ENCODE data around the gene BEST4. TPM values are rescaled to one million over a fixed set of nuclear protein-coding genes. Genes with fewer than 3 reads are reported as not detected.

The BEST4 gene
- total RNA-seq, 1 donor from 2014 or later, result not detected

DNA sequence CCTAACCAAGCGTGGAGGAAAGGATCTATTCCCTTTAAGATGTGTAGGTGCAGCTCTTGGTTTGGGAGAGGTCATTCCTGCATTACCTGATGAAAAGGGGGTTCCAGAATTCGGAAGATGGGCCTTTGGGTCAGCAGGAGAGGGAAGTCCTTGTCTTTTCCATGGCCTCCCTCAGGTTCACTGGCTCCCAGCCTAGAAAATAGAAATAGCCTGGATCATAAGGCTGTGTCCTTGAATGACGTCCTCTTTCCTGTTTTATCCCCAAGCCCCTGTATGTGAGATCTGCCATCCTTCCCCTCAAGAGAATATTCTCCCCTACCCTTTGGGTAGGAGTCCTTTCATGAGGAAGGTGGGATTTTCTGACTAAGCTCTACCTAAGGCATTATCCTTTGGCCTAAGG is 27.1 kb downstream of the BEST4 start:
- TF ChIP-seq, protein P1, sequence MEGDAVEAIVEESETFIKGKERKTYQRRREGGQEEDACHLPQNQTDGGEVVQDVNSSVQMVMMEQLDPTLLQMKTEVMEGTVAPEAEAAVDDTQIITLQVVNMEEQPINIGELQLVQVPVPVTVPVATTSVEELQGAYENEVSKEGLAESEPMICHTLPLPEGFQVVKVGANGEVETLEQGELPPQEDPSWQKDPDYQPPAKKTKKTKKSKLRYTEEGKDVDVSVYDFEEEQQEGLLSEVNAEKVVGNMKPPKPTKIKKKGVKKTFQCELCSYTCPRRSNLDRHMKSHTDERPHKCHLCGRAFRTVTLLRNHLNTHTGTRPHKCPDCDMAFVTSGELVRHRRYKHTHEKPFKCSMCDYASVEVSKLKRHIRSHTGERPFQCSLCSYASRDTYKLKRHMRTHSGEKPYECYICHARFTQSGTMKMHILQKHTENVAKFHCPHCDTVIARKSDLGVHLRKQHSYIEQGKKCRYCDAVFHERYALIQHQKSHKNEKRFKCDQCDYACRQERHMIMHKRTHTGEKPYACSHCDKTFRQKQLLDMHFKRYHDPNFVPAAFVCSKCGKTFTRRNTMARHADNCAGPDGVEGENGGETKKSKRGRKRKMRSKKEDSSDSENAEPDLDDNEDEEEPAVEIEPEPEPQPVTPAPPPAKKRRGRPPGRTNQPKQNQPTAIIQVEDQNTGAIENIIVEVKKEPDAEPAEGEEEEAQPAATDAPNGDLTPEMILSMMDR (IDR thresholded peaks at IDR 0.05), result no peak
- H3K36me3 ChIP-seq, result peaks cover 0 to 23% of the 10 kb centered on the region in 2 donors

DNA sequence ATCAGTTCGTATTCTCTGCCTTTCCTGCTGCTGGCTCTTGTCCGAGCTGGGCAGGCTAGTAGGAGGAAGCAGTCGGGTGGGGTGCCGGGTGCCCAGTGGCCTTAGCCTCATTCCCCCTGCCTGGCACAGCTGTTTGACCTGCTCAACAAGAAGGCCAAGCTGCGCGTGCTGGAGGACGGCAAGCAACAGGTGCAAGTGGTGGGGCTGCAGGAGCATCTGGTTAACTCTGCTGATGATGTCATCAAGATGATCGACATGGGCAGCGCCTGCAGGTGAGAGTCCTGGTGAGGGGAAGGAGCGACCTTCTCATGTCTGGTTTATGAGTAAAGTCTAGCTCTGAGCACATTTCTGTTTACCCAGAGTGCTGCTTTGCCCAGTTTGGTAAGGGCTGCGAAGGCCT is 28.9 kb downstream of the BEST4 start:
- intact Hi-C loops (cut with DNase I), result no loop called here
- H3K9me3 ChIP-seq, result no peaks in the 10 kb centered on the region
- peaks cover 0 to 23% of the 10 kb centered on the region in 2 donors for H3K36me3 ChIP-seq
- no peak for DNase-seq (ENCODE audit: low spot score in 2 of 2)
- no peak overlapping the region for H3K27ac ChIP-seq
- no peaks in the 10 kb centered on the region for H3K4me1 ChIP-seq
- H3K4me3 ChIP-seq, result no peak overlapping the region
- TF ChIP-seq, protein P1 (IDR thresholded peaks at IDR 0.05), result no peak
- H3K27me3 ChIP-seq, result no peaks in the 10 kb centered on the region

More for the DNA sequence above, 27.1 kb downstream of the BEST4 start:
- Histone ChIP-seq H3K9me3 (no peaks in the 10 kb centered on the region), H3K27me3 (no peaks in the 10 kb centered on the region), H3K4me3 (no peak overlapping the region), H3K4me1 (no peaks in the 10 kb centered on the region), H3K27ac (no peak overlapping the region)
- intact Hi-C loops (cut with DNase I), result no loop called here
- DNase-seq (ENCODE audit: low spot score in 2 of 2), result no peak

DNA sequence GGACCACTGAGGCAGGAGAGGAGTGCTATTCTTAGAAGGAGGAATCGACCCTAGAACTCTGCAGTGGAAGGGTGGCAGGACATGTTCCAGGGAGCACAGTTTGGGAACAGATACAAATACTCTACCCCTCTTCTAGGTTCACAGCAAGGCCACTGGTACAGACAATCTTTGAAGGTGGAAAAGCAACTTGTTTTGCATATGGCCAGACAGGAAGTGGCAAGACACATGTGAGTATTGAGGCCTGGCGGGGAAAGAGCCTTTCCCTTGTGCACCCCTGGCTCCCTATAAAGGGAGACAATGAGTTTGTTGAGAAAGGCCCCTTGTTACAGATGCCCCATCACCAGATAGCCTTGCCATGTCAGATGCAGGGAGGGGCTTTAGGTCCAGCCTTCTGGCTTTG is 30.6 kb downstream of the BEST4 start:
- Histone ChIP-seq H3K9me3 (no peaks in the 10 kb centered on the region), H3K36me3 (peaks cover 0 to 20% of the 10 kb centered on the region in 2 donors), H3K4me3 (no peak overlapping the region), H3K27ac (no peak overlapping the region), H3K4me1 (no peaks in the 10 kb centered on the region), H3K27me3 (no peaks in the 10 kb centered on the region)
- DNase-seq (ENCODE audit: low spot score in 2 of 2), result no peak
- TF ChIP-seq, protein P1 (IDR thresholded peaks at IDR 0.05), result no peak
- intact Hi-C loops (cut with DNase I), result no loop called here

DNA sequence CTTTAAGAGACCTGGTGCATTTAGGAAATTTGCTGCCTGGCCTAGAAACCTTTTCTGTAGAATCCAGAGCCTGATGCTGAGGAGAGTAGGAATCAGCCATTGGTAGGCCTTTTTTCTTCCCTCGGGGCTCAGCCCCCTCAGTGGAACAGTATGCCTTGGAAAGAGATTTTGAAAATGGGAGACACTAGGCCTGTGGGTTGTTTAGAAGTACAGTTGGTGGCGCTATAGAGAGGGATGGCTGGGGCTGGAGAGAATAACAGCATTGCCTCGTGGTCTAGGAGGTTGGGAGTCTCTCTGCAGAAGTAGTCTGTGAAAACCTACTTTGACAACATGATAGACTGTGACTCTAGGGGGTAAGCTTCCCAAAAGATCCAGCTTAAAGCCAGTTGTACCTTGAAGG is 40.1 kb downstream of the BEST4 start:
- Histone ChIP-seq H3K9me3 (no peaks in the 10 kb centered on the region), H3K27me3 (no peaks in the 10 kb centered on the region), H3K36me3 (no peaks in the 10 kb centered on the region), H3K4me3 (no peak overlapping the region), H3K4me1 (no peaks in the 10 kb centered on the region), H3K27ac (no peak overlapping the region)
- intact Hi-C loops (cut with DNase I), result no loop called here
- TF ChIP-seq, protein P1 (IDR thresholded peaks at IDR 0.05), result no peak
- DNase-seq (ENCODE audit: low spot score in 2 of 2), result no peak

DNA sequence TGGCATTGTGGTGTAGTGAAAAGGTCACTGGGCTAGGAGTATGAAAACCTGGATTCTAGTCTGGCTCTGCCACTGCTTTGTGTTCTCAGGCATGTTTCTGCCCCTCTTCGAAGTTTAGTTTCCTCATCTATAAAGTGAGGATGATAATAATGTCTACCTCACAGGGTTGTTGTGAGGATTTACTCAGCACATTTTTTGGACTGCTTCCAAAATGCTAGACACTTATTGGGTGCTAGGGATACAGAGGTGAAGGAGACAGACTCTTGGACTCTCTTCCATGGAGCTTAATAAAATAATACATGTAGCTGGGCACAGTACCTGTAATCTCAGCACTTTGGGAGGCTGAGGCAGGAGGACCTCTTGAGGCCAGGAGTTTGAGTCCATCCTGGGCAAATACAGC is 44.8 kb downstream of the BEST4 start:
- intact Hi-C loops (cut with DNase I), result no loop called here
- no peaks in the 10 kb centered on the region for H3K9me3 ChIP-seq
- H3K4me3 ChIP-seq, result no peak overlapping the region
- TF ChIP-seq, protein P1 (IDR thresholded peaks at IDR 0.05), result no peak
- no peaks in the 10 kb centered on the region for H3K36me3 ChIP-seq
- no peaks in the 10 kb centered on the region for H3K27me3 ChIP-seq
- no peak for DNase-seq (ENCODE audit: low spot score in 2 of 2)
- H3K27ac ChIP-seq, result no peak overlapping the region
- peaks cover 3 to 6% of the 10 kb centered on the region in 2 donors for H3K4me1 ChIP-seq

DNA sequence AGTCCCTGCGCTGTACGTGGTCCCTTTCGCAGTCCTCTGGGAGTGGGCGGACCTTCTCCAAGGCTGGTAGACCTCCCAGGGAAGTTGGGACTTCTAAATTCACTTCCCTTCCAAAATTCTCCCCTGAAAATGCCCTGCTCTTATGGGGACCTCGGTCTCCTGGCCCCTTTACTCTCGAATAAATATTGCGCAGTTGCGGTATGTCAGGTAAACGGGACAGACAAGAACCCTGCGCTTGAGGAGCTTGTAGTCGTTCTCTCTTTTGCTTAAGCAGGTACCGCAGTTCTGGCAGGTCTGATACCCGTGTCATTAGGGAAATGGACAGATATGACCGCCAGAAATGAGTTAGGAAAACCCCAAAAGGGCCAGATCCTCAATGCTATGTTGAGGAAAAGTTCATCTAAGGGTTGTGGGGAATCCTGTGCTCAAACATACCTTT is 47.8 kb downstream of the BEST4 start:
- intact Hi-C loops (cut with DNase I), result no loop called here
- no peaks in the 10 kb centered on the region for H3K9me3 ChIP-seq
- peak overlapping the region; percentile 53 to 63 for H3K4me3 ChIP-seq
- TF ChIP-seq, protein P1 (IDR thresholded peaks at IDR 0.05), result no peak
- no peaks in the 10 kb centered on the region for H3K36me3 ChIP-seq
- peaks cover 3 to 6% of the 10 kb centered on the region in 2 donors for H3K4me1 ChIP-seq
- H3K27me3 ChIP-seq, result no peaks in the 10 kb centered on the region
- H3K27ac ChIP-seq, result peak overlapping the region; percentile 77 to 82
- DNase-seq (ENCODE audit: low spot score in 2 of 2), result no peak
